Measurements from ENCODE around the gene KCNMA1.

KCNMA1 gene

GRCh38 chr10:77285529-77286182, 352.0 kb downstream of the KCNMA1 start:
- no peaks in the 10 kb centered on the region for H3K9me3 ChIP-seq (ENCODE audit: control insufficient read depth, low read length)
- H3K4me1 ChIP-seq = no peaks in the 10 kb centered on the region
- no peaks in the 10 kb centered on the region for H3K79me2 ChIP-seq
- no peaks in the 10 kb centered on the region for H3K36me3 ChIP-seq (ENCODE audit: control insufficient read depth, insufficient read depth, low read length)
- H3K27me3 ChIP-seq (ENCODE audit: control insufficient read depth, insufficient read depth, low read length) = no peaks in the 10 kb centered on the region
- H2AFZ ChIP-seq = no peak overlapping the region
- TF ChIP-seq, protein P1, sequence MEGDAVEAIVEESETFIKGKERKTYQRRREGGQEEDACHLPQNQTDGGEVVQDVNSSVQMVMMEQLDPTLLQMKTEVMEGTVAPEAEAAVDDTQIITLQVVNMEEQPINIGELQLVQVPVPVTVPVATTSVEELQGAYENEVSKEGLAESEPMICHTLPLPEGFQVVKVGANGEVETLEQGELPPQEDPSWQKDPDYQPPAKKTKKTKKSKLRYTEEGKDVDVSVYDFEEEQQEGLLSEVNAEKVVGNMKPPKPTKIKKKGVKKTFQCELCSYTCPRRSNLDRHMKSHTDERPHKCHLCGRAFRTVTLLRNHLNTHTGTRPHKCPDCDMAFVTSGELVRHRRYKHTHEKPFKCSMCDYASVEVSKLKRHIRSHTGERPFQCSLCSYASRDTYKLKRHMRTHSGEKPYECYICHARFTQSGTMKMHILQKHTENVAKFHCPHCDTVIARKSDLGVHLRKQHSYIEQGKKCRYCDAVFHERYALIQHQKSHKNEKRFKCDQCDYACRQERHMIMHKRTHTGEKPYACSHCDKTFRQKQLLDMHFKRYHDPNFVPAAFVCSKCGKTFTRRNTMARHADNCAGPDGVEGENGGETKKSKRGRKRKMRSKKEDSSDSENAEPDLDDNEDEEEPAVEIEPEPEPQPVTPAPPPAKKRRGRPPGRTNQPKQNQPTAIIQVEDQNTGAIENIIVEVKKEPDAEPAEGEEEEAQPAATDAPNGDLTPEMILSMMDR (IDR thresholded peaks at IDR 0.05) = no peak
- H3K4me3 ChIP-seq (ENCODE audit: low read depth, low read length) = no peak overlapping the region
- no peak overlapping the region for H3K9ac ChIP-seq
- H3K27ac ChIP-seq = no peak overlapping the region
- H3K4me2 ChIP-seq (ENCODE audit: low read length) = no peak overlapping the region

DNA sequence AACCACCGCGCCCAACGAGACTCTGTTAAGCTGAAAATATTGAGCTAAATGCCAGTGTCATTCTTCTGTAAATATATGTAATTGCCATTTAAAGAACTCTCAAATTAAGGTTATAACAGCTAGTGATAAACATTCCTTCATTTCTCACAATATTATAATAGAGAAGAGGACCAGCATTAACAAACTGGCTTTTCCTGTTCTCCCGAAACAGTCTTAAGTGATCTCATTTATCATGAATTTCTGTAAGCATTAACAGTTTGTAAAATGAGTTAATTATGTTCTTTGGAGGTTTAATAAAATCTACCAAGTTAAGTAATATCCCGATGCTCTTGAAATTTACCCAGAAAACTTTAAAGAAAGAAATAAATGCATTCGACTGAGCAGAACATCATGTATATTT, 352.8 kb downstream of the KCNMA1 start:
- Histone ChIP-seq H3K9me3 (ENCODE audit: control insufficient read depth, low read length) (no peaks in the 10 kb centered on the region), H3K79me2 (no peaks in the 10 kb centered on the region), H3K36me3 (ENCODE audit: control insufficient read depth, insufficient read depth, low read length) (no peaks in the 10 kb centered on the region), H3K4me1 (no peaks in the 10 kb centered on the region), H3K4me2 (ENCODE audit: low read length) (no peak overlapping the region), H2AFZ (no peak overlapping the region), H3K9ac (no peak overlapping the region), H3K27ac (no peak overlapping the region), H3K4me3 (ENCODE audit: low read depth, low read length) (no peak overlapping the region), H3K27me3 (ENCODE audit: control insufficient read depth, insufficient read depth, low read length) (no peaks in the 10 kb centered on the region)
- TF ChIP-seq, protein P1 (IDR thresholded peaks at IDR 0.05) = no peak

DNA sequence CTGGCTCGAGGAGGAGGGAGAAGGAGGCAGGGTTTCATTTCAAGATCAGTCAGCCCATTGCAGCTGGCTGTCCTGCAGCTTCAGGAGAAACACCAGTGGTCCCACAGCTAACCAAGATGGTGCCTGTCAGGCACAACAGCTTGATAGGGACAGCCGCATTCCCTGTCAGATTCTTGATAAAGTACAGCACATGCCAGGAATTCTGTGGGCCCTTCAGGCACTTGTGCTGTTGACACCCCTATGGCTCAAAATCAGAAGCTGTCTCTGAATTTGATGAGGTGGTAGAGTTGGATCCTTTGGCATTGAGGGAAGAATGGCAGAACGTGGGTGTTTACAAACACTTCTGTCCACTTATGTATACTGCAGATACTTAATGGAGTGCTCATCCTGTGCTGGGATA, 354.3 kb downstream of the KCNMA1 start:
- H3K4me2 ChIP-seq (ENCODE audit: low read length) = no peak overlapping the region
- H3K27ac ChIP-seq = no peak overlapping the region
- no peaks in the 10 kb centered on the region for H3K4me1 ChIP-seq
- TF ChIP-seq, protein P1 (IDR thresholded peaks at IDR 0.05) = no peak
- H3K27me3 ChIP-seq (ENCODE audit: control insufficient read depth, insufficient read depth, low read length) = no peaks in the 10 kb centered on the region
- no peaks in the 10 kb centered on the region for H3K36me3 ChIP-seq (ENCODE audit: control insufficient read depth, insufficient read depth, low read length)
- H2AFZ ChIP-seq = no peak overlapping the region
- no peak overlapping the region for H3K4me3 ChIP-seq (ENCODE audit: low read depth, low read length)
- no peaks in the 10 kb centered on the region for H3K9me3 ChIP-seq (ENCODE audit: control insufficient read depth, low read length)
- H3K79me2 ChIP-seq = no peaks in the 10 kb centered on the region
- no peak overlapping the region for H3K9ac ChIP-seq

DNA sequence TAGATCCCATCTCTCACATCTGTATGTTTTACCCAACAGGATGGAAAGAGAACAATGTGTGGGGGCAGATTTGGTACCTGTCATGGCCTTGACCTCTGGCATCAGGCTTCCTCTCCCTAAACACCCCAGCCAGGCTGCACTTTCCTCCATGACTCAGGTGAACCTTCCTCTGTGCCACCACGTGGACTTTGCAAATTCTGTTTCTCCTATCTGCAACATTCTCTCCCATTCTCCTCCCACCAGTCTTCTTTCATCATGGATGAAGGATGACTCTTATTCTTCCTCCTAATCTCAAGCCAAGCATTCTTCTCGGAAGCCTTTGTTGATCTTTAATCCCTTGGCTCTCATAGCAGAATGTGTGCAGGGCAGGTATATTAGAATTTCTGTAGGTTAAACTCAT, 355.4 kb downstream of the KCNMA1 start:
- Histone ChIP-seq H3K9me3 (ENCODE audit: control insufficient read depth, low read length) (no peaks in the 10 kb centered on the region), H3K27me3 (ENCODE audit: control insufficient read depth, insufficient read depth, low read length) (no peaks in the 10 kb centered on the region), H3K27ac (no peak overlapping the region), H3K4me1 (no peaks in the 10 kb centered on the region), H3K36me3 (ENCODE audit: control insufficient read depth, insufficient read depth, low read length) (no peaks in the 10 kb centered on the region), H3K9ac (no peak overlapping the region), H3K4me3 (ENCODE audit: low read depth, low read length) (no peak overlapping the region), H3K4me2 (ENCODE audit: low read length) (no peak overlapping the region), H3K79me2 (no peaks in the 10 kb centered on the region), H2AFZ (no peak overlapping the region)
- TF ChIP-seq, protein P1 (IDR thresholded peaks at IDR 0.05) = no peak

- Histone ChIP-seq H3K4me2 (ENCODE audit: low read length) (no peak overlapping the region), H2AFZ (no peak overlapping the region), H3K4me3 (ENCODE audit: low read depth, low read length) (no peak overlapping the region), H3K79me2 (no peaks in the 10 kb centered on the region), H3K27me3 (ENCODE audit: control insufficient read depth, insufficient read depth, low read length) (no peaks in the 10 kb centered on the region), H3K9ac (no peak overlapping the region), H3K27ac (no peak overlapping the region), H3K9me3 (ENCODE audit: control insufficient read depth, low read length) (no peaks in the 10 kb centered on the region), H3K4me1 (no peaks in the 10 kb centered on the region), H3K36me3 (ENCODE audit: control insufficient read depth, insufficient read depth, low read length) (no peaks in the 10 kb centered on the region)
- TF ChIP-seq, protein P1 (IDR thresholded peaks at IDR 0.05) = no peak
Measured at GRCh38 chr10:77281719-77282118, 355.9 kb downstream of the KCNMA1 start.

All from parathyroid adenoma (tissue), 2 donors.